Right lobe of liver (tissue), 4 donors: ENCODE measurements around the gene UGDH.

Experiments used
- CTCF ChIP-seq, 4 donors: fragments of 200-600 bp in 3 of 4; fragments of 450-650 bp in 1 of 4; IDR thresholded peaks; one replicate each; pipeline versions ENCODE4 v1.5.1 to v1.8.0; 2016 to 2022; ENCODE audit warnings: antibody characterized with exemption in 4 of 4, mild to moderate bottlenecking in 2 of 4
- POLR2A ChIP-seq: fragments of 450-650 bp; IDR thresholded peaks from one replicate; pipeline ENCODE4 v1.6.1; 2017; ENCODE audit warnings: antibody characterized with exemption, mild to moderate bottlenecking
- donor health status: DM: no; HTN: no; CAD: no.
- donor health status: DM: no; HTN: no; CAD: no.
- donor health status: DM: no; HTN: yes; CAD: no.

GRCh38 chr4:39480902-39481695, 46.1 kb downstream of the UGDH start:
- TF ChIP-seq CTCF (IDR thresholded peaks at IDR 0.05), result no peak
- TF ChIP-seq POLR2A, result no peak
